Measurements from ENCODE around the gene PMPCA. TPM values are rescaled to one million over a fixed set of nuclear protein-coding genes. Genes with fewer than 3 reads are reported as not detected.

Gene PMPCA
- total and polyA plus RNA-seq, 3 experiments from 2014 or later = 39.2 to 101 (median 96.4) TPM

GRCh38 chr9:136441191-136441680 lies 30.8 kb downstream of the PMPCA start:
- H3K27me3 Mint-ChIP-seq = no peaks in the 10 kb centered on the region
- Histone ChIP-seq H3K4me3 (ENCODE audit: low read length) (no peak overlapping the region), H3K4me1 (ENCODE audit: insufficient read depth, low read length) (peaks cover 23% of the 10 kb centered on the region), H3K9me3 (ENCODE audit: low read length) (no peaks in the 10 kb centered on the region), H3K36me3 (ENCODE audit: insufficient read depth, low read length) (peaks cover 10% of the 10 kb centered on the region), H3K27ac (ENCODE audit: low read depth, low read length) (no peak overlapping the region), H3K27me3 (ENCODE audit: insufficient read depth, low read length, poor library complexity, severe bottlenecking) (no peaks in the 10 kb centered on the region)
- H3K4me1 Mint-ChIP-seq = peaks cover 19 to 22% (median 22%) of the 10 kb centered on the region in 3 donors
- H3K27ac Mint-ChIP-seq = peak overlapping the region in 2 of 8 donors; percentile 29 to 72
- H3K36me3 Mint-ChIP-seq = peaks cover 0 to 59% (median 9%) of the 10 kb centered on the region in 3 donors
- no peak for DNase-seq
- CTCF ChIA-PET = no interaction called here
- H3K9me3 Mint-ChIP-seq = no peaks in the 10 kb centered on the region
- peak overlapping the region in 6 of 7 donors; percentile 23 to 72 (median 54) for H3K4me3 Mint-ChIP-seq
- POLR2A ChIA-PET = no interaction called here

GRCh38 chr9:136441681-136442245 lies 31.3 kb downstream of the PMPCA start:
- Histone ChIP-seq H3K36me3 (ENCODE audit: insufficient read depth, low read length) (peaks cover 12% of the 10 kb centered on the region), H3K4me3 (ENCODE audit: low read length) (no peak overlapping the region), H3K9me3 (ENCODE audit: low read length) (no peaks in the 10 kb centered on the region), H3K27ac (ENCODE audit: low read depth, low read length) (no peak overlapping the region), H3K4me1 (ENCODE audit: insufficient read depth, low read length) (peaks cover 20% of the 10 kb centered on the region), H3K27me3 (ENCODE audit: insufficient read depth, low read length, poor library complexity, severe bottlenecking) (no peaks in the 10 kb centered on the region)
- peak overlapping the region in 5 of 7 donors; percentile 41 to 72 (median 52) for H3K4me3 Mint-ChIP-seq
- peaks cover 0 to 61% (median 10%) of the 10 kb centered on the region in 3 donors for H3K36me3 Mint-ChIP-seq
- ChIA-PET POLR2A (no interaction called here), CTCF (no interaction called here)
- H3K27me3 Mint-ChIP-seq = no peaks in the 10 kb centered on the region
- H3K4me1 Mint-ChIP-seq = peaks cover 17 to 18% (median 17%) of the 10 kb centered on the region in 3 donors
- peak overlapping the region in 1 of 8 donors; percentile 72 for H3K27ac Mint-ChIP-seq
- H3K9me3 Mint-ChIP-seq = no peaks in the 10 kb centered on the region
- no peak for DNase-seq

GRCh38 chr9:136442265-136442664 lies 31.8 kb downstream of the PMPCA start:
- ChIA-PET POLR2A (no interaction called here), CTCF (interaction anchor here (1.2 kb wide), 1 partner anchor 17 kb away, joined by 6 read pairs; no protein-coding TSS in a partner anchor)
- Histone ChIP-seq H3K27me3 (ENCODE audit: insufficient read depth, low read length, poor library complexity, severe bottlenecking) (no peaks in the 10 kb centered on the region), H3K9me3 (ENCODE audit: low read length) (no peaks in the 10 kb centered on the region), H3K4me1 (ENCODE audit: insufficient read depth, low read length) (peaks cover 15% of the 10 kb centered on the region), H3K27ac (ENCODE audit: low read depth, low read length) (no peak overlapping the region), H3K4me3 (ENCODE audit: low read length) (no peak overlapping the region), H3K36me3 (ENCODE audit: insufficient read depth, low read length) (peaks cover 17% of the 10 kb centered on the region)
- Mint-ChIP-seq H3K27me3 (no peaks in the 10 kb centered on the region), H3K9me3 (no peaks in the 10 kb centered on the region), H3K4me3 (peak overlapping the region in 1 of 7 donors; percentile 20), H3K27ac (peak overlapping the region in 2 of 8 donors; percentile 39 to 47), H3K36me3 (peaks cover 0 to 63% (median 12%) of the 10 kb centered on the region in 3 donors), H3K4me1 (peaks cover 12 to 13% (median 12%) of the 10 kb centered on the region in 3 donors)
- DNase-seq = no peak

GRCh38 chr9:136443087-136443486 lies 32.6 kb downstream of the PMPCA start:
- Mint-ChIP-seq H3K36me3 (peaks cover 0 to 71% (median 12%) of the 10 kb centered on the region in 3 donors), H3K27ac (peak overlapping the region in 1 of 8 donors; percentile 47), H3K4me3 (no peak overlapping the region), H3K27me3 (no peaks in the 10 kb centered on the region), H3K4me1 (peaks cover 3 to 5% (median 4%) of the 10 kb centered on the region in 3 donors), H3K9me3 (no peaks in the 10 kb centered on the region)
- no peak for DNase-seq
- H3K36me3 ChIP-seq (ENCODE audit: insufficient read depth, low read length) = peaks cover 26% of the 10 kb centered on the region
- CTCF ChIA-PET = interaction anchor here (1.2 kb wide), 1 partner anchor 18 kb away, joined by 6 read pairs; no protein-coding TSS in a partner anchor
- H3K27ac ChIP-seq (ENCODE audit: low read depth, low read length) = no peak overlapping the region
- H3K4me1 ChIP-seq (ENCODE audit: insufficient read depth, low read length) = peaks cover 7% of the 10 kb centered on the region
- no peaks in the 10 kb centered on the region for H3K9me3 ChIP-seq (ENCODE audit: low read length)
- no peak overlapping the region for H3K4me3 ChIP-seq (ENCODE audit: low read length)
- POLR2A ChIA-PET = no interaction called here
- no peaks in the 10 kb centered on the region for H3K27me3 ChIP-seq (ENCODE audit: insufficient read depth, low read length, poor library complexity, severe bottlenecking)

GRCh38 chr9:136443687-136444086 lies 33.2 kb downstream of the PMPCA start:
- H3K27ac ChIP-seq (ENCODE audit: low read depth, low read length) = no peak overlapping the region
- no peaks in the 10 kb centered on the region for H3K27me3 Mint-ChIP-seq
- H3K36me3 ChIP-seq (ENCODE audit: insufficient read depth, low read length) = peaks cover 29% of the 10 kb centered on the region
- no peak overlapping the region for H3K4me3 Mint-ChIP-seq
- no peaks in the 10 kb centered on the region for H3K9me3 Mint-ChIP-seq
- no peaks in the 10 kb centered on the region for H3K9me3 ChIP-seq (ENCODE audit: low read length)
- H3K4me1 ChIP-seq (ENCODE audit: insufficient read depth, low read length) = peaks cover 5% of the 10 kb centered on the region
- DNase-seq = no peak
- CTCF ChIA-PET = interaction anchor here (1.2 kb wide), 1 partner anchor 19 kb away, joined by 6 read pairs; no protein-coding TSS in a partner anchor
- POLR2A ChIA-PET = no interaction called here
- H3K36me3 Mint-ChIP-seq = peaks cover 0 to 77% (median 17%) of the 10 kb centered on the region in 3 donors
- H3K27me3 ChIP-seq (ENCODE audit: insufficient read depth, low read length, poor library complexity, severe bottlenecking) = no peaks in the 10 kb centered on the region
- H3K27ac Mint-ChIP-seq = peak overlapping the region in 1 of 8 donors; percentile 21
- H3K4me3 ChIP-seq (ENCODE audit: low read length) = no peak overlapping the region
- peaks cover 0 to 2% (median 0%) of the 10 kb centered on the region in 3 donors for H3K4me1 Mint-ChIP-seq

GRCh38 chr9:136444102-136444501 lies 33.6 kb downstream of the PMPCA start:
- H3K27ac Mint-ChIP-seq = no peak overlapping the region
- H3K9me3 Mint-ChIP-seq = no peaks in the 10 kb centered on the region
- Histone ChIP-seq H3K4me1 (ENCODE audit: insufficient read depth, low read length) (peaks cover 5% of the 10 kb centered on the region), H3K36me3 (ENCODE audit: insufficient read depth, low read length) (peaks cover 34% of the 10 kb centered on the region), H3K27ac (ENCODE audit: low read depth, low read length) (no peak overlapping the region), H3K27me3 (ENCODE audit: insufficient read depth, low read length, poor library complexity, severe bottlenecking) (no peaks in the 10 kb centered on the region), H3K9me3 (ENCODE audit: low read length) (no peaks in the 10 kb centered on the region), H3K4me3 (ENCODE audit: low read length) (no peak overlapping the region)
- no peak overlapping the region for H3K4me3 Mint-ChIP-seq
- H3K4me1 Mint-ChIP-seq = peaks cover 0 to 2% (median 0%) of the 10 kb centered on the region in 3 donors
- H3K27me3 Mint-ChIP-seq = no peaks in the 10 kb centered on the region
- ChIA-PET CTCF (no interaction called here), POLR2A (interaction anchor here (0.5 kb wide), 1 partner anchor 9 kb away, joined by 6 read pairs; no protein-coding TSS in a partner anchor)
- no peak for DNase-seq
- H3K36me3 Mint-ChIP-seq = peaks cover 0 to 81% (median 17%) of the 10 kb centered on the region in 3 donors

- Histone ChIP-seq H3K36me3 (ENCODE audit: insufficient read depth, low read length) (peaks cover 50% of the 10 kb centered on the region), H3K9me3 (ENCODE audit: low read length) (no peaks in the 10 kb centered on the region), H3K27me3 (ENCODE audit: insufficient read depth, low read length, poor library complexity, severe bottlenecking) (no peaks in the 10 kb centered on the region), H3K4me1 (ENCODE audit: insufficient read depth, low read length) (no peaks in the 10 kb centered on the region), H3K27ac (ENCODE audit: low read depth, low read length) (no peak overlapping the region), H3K4me3 (ENCODE audit: low read length) (no peak overlapping the region)
- H3K4me3 Mint-ChIP-seq = no peak overlapping the region
- POLR2A ChIA-PET = no interaction called here
- H3K4me1 Mint-ChIP-seq = no peaks in the 10 kb centered on the region
- peak overlapping the region in 1 of 8 donors; percentile 24 for H3K27ac Mint-ChIP-seq
- no peak for DNase-seq
- H3K36me3 Mint-ChIP-seq = peaks cover 0 to 94% (median 19%) of the 10 kb centered on the region in 3 donors
- CTCF ChIA-PET = interaction anchor here (1.1 to 2.0 kb wide), 3 partner anchors 11 to 83 kb away, joined by 3 to 5 read pairs (median 3); no protein-coding TSS in a partner anchor
- no peaks in the 10 kb centered on the region for H3K27me3 Mint-ChIP-seq
- no peaks in the 10 kb centered on the region for H3K9me3 Mint-ChIP-seq
Observed at GRCh38 chr9:136445799-136446198, 35.3 kb downstream of the PMPCA start.

GRCh38 chr9:136447173-136447778 lies 36.8 kb downstream of the PMPCA start:
- H3K9me3 Mint-ChIP-seq = no peaks in the 10 kb centered on the region
- H3K4me3 Mint-ChIP-seq = no peak overlapping the region
- no peaks in the 10 kb centered on the region for H3K4me1 Mint-ChIP-seq
- H3K27me3 Mint-ChIP-seq = no peaks in the 10 kb centered on the region
- H3K36me3 Mint-ChIP-seq = peaks cover 0 to 93% (median 19%) of the 10 kb centered on the region in 3 donors
- H3K27ac ChIP-seq (ENCODE audit: low read depth, low read length) = no peak overlapping the region
- no peaks in the 10 kb centered on the region for H3K27me3 ChIP-seq (ENCODE audit: insufficient read depth, low read length, poor library complexity, severe bottlenecking)
- H3K9me3 ChIP-seq (ENCODE audit: low read length) = no peaks in the 10 kb centered on the region
- peak overlapping the region in 1 of 8 donors; percentile 85 for H3K27ac Mint-ChIP-seq
- ChIA-PET CTCF (no interaction called here), POLR2A (no interaction called here)
- DNase-seq = no peak
- H3K4me1 ChIP-seq (ENCODE audit: insufficient read depth, low read length) = no peaks in the 10 kb centered on the region
- peaks cover 61% of the 10 kb centered on the region for H3K36me3 ChIP-seq (ENCODE audit: insufficient read depth, low read length)
- no peak overlapping the region for H3K4me3 ChIP-seq (ENCODE audit: low read length)

Measured in CD8-positive, alpha-beta memory T cell (primary cell).